ENCODE results near the gene ZGRF1. TPM values are rescaled to one million over a fixed set of nuclear protein-coding genes. Genes with fewer than 3 reads are reported as not detected.
"Not testable (repeated sequence)": the region's sequence is repeated elsewhere in the genome, so short reads cannot be mapped to it uniquely, and the experiment has no call there.

Gene ZGRF1
- total and polyA plus RNA-seq, 9 donors, result 1.5 to 6.1 (median 4.5) TPM

DNA sequence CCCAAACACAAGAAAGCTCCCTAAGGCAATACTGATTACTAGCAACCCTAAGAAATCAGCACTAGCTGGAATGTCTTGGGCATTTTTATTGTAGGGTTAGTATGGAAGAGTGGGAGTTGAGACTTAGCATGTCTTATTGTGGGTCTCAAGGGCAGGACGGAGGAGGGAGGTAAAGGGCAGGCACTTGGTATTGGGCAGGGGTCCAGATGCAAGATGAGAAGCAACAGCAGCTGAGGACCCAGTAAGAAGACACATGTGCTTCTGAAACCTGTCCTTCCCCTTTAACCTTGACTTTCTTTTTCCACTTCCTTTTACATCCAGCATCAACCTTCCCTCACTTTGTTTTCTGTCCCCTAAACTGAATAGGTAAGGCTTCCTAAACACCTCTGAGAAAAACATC lies 37.7 kb upstream of the ZGRF1 start:
- no peak overlapping the region for H3K4me3 ChIP-seq
- H3K9me3 ChIP-seq, result no peaks in the 10 kb centered on the region
- H3K4me1 ChIP-seq (ENCODE audit: insufficient read depth), result no peaks in the 10 kb centered on the region
- 17 to 22% (median 18%) methylated on average over 1 of the region's 1 CpG for WGBS, 3 donors
- H3K27ac ChIP-seq, result no peak overlapping the region
- no peaks in the 10 kb centered on the region for H3K36me3 ChIP-seq
- intact Hi-C loops (cut with DNase I), result no loop called here
- no peak for DNase-seq
- TF ChIP-seq CTCF (IDR thresholded peaks at IDR 0.05), result no peak
- no peak for TF ChIP-seq EP300 (IDR thresholded peaks at IDR 0.05)
- TF ChIP-seq POLR2A (IDR thresholded peaks at IDR 0.05), result no peak
- H3K27me3 ChIP-seq, result no peaks in the 10 kb centered on the region

DNA sequence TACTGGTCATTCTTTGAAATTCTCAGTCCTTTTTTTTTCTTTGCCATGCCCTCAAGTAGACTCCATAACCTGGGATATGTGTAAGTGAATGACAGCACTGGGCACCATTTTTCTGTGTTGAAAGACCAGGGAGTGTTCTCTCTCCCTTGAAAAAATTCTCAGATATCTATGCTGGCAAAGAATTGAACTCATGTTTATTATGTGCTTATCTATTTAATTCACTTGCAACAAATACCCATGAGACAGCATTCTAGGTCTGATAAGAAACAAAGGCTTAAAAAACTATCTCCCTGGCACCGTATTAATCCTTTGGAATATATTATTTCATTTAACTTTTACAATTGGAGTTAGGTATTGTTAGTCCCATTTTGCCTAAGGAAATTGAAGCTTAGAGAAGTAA lies 37.0 kb upstream of the ZGRF1 start:
- intact Hi-C loops (cut with DNase I), result no loop called here
- DNase-seq, result no peak
- Histone ChIP-seq H3K27ac (no peak overlapping the region), H3K27me3 (no peaks in the 10 kb centered on the region), H3K4me3 (no peak overlapping the region), H3K4me1 (ENCODE audit: insufficient read depth) (no peaks in the 10 kb centered on the region), H3K9me3 (no peaks in the 10 kb centered on the region), H3K36me3 (no peaks in the 10 kb centered on the region)
- 51 to 61% (median 54%) methylated on average over 1 of the region's 1 CpG for WGBS, 3 donors
- no peak for TF ChIP-seq EP300 (IDR thresholded peaks at IDR 0.05)
- no peak for TF ChIP-seq CTCF (IDR thresholded peaks at IDR 0.05)

DNA sequence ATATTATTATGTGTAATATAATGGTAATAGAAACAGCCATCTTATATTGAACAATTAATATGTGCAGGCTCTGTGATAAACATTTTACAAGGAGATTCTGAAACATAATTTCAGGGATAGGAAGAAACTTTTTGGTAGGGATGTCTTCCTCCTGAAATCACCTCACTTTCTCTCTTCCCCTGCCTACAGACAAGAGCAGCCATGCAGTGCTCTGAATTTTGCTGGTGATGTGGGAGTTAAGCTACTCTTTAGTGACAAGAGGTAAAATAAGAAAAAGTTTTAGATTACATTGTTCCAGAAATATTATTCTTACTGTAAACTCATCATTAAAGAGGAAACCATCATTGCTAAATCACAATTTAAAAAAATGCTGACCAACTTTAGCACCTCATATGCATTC lies 36.4 kb upstream of the ZGRF1 start:
- no peaks in the 10 kb centered on the region for H3K36me3 ChIP-seq
- no peaks in the 10 kb centered on the region for H3K9me3 ChIP-seq
- H3K4me1 ChIP-seq (ENCODE audit: insufficient read depth), result no peaks in the 10 kb centered on the region
- intact Hi-C loops (cut with DNase I), result no loop called here
- no peak overlapping the region for H3K27ac ChIP-seq
- H3K27me3 ChIP-seq, result no peaks in the 10 kb centered on the region
- TF ChIP-seq CTCF (IDR thresholded peaks at IDR 0.05) (no peak), POLR2A (IDR thresholded peaks at IDR 0.05) (no peak), EP300 (IDR thresholded peaks at IDR 0.05) (no peak)
- H3K4me3 ChIP-seq, result no peak overlapping the region
- DNase-seq, result no peak

GRCh38 chr4:112668131-112668530 lies 31.4 kb upstream of the ZGRF1 start:
- no peaks in the 10 kb centered on the region for H3K27me3 ChIP-seq
- no peaks in the 10 kb centered on the region for H3K4me1 ChIP-seq (ENCODE audit: insufficient read depth)
- no peak overlapping the region for H3K4me3 ChIP-seq
- 82 to 90% (median 82%) methylated on average over 3 of the region's 3 CpGs for WGBS, 3 donors
- no peak for DNase-seq
- no peaks in the 10 kb centered on the region for H3K9me3 ChIP-seq
- no peaks in the 10 kb centered on the region for H3K36me3 ChIP-seq
- intact Hi-C loops (cut with DNase I), result no loop called here
- TF ChIP-seq CTCF (IDR thresholded peaks at IDR 0.05) (no peak), EP300 (IDR thresholded peaks at IDR 0.05) (no peak), POLR2A (IDR thresholded peaks at IDR 0.05) (no peak)
- H3K27ac ChIP-seq, result no peak overlapping the region

GRCh38 chr4:112664611-112665010 lies 27.9 kb upstream of the ZGRF1 start:
- Histone ChIP-seq H3K4me1 (ENCODE audit: insufficient read depth) (no peaks in the 10 kb centered on the region), H3K4me3 (no peak overlapping the region), H3K36me3 (no peaks in the 10 kb centered on the region), H3K9me3 (no peaks in the 10 kb centered on the region), H3K27me3 (no peaks in the 10 kb centered on the region), H3K27ac (no peak overlapping the region)
- DNase-seq, result no peak
- intact Hi-C loops (cut with DNase I), result no loop called here
- 80 to 100% (median 85%) methylated on average over 2 of the region's 2 CpGs for WGBS, 3 donors
- TF ChIP-seq EP300 (IDR thresholded peaks at IDR 0.05), result no peak
- TF ChIP-seq POLR2A (IDR thresholded peaks at IDR 0.05), result no peak
- no peak for TF ChIP-seq CTCF (IDR thresholded peaks at IDR 0.05)

GRCh38 chr4:112656115-112656514 lies 19.4 kb upstream of the ZGRF1 start:
- H3K4me3 ChIP-seq; H3K27me3 ChIP-seq; DNase-seq; H3K27ac ChIP-seq; intact Hi-C loops (cut with DNase I); H3K9me3 ChIP-seq; H3K36me3 ChIP-seq; H3K4me1 ChIP-seq (ENCODE audit: insufficient read depth): not testable (repeated sequence)
- WGBS, 3 donors, result 92 to 95% (median 94%) methylated on average over 5 of the region's 5 CpGs
